HG03521 (cell line): ENCODE measurements around the gene APEX1.
"Not testable (repeated sequence)": the region's sequence is repeated elsewhere in the genome, so short reads cannot be mapped to it uniquely, and the experiment has no call there.

Experiments used
- ATAC-seq: cut with Tn5 transposase; IDR thresholded peaks from one replicate; pipeline ENCODE4 v1.9.1; 2021; ENCODE audit warnings: mild to moderate bottlenecking, moderate library complexity; ENCODE audit not compliant: unreplicated experiment

The APEX1 gene

GRCh38 chr14:20472536-20473169 is 17.6 kb downstream of the APEX1 start:
- ATAC-seq = no peak

GRCh38 chr14:20476776-20477175 is 21.8 kb downstream of the APEX1 start:
- no peak for ATAC-seq

- no peak for ATAC-seq
Observed at GRCh38 chr14:20477211-20477876, 22.3 kb downstream of the APEX1 start.

GRCh38 chr14:20478894-20479293 is 23.9 kb downstream of the APEX1 start:
- ATAC-seq = no peak

GRCh38 chr14:20482382-20482781 is 27.4 kb downstream of the APEX1 start:
- no peak for ATAC-seq

- no peak for ATAC-seq
Observed at GRCh38 chr14:20485900-20486299, 30.9 kb downstream of the APEX1 start.

GRCh38 chr14:20486684-20487395 is 31.8 kb downstream of the APEX1 start:
- ATAC-seq = no peak

GRCh38 chr14:20487396-20487725 is 32.3 kb downstream of the APEX1 start:
- ATAC-seq = no peak

- ATAC-seq = no peak
Observed at GRCh38 chr14:20489093-20489994, 34.3 kb downstream of the APEX1 start.

- no peak for ATAC-seq
Observed at GRCh38 chr14:20490563-20490962, 35.5 kb downstream of the APEX1 start.

- ATAC-seq = no peak
Observed at GRCh38 chr14:20492486-20492885, 37.5 kb downstream of the APEX1 start.

GRCh38 chr14:20493634-20494033 is 38.6 kb downstream of the APEX1 start:
- no peak for ATAC-seq

- ATAC-seq = no peak
Observed at GRCh38 chr14:20494935-20495766, 40.1 kb downstream of the APEX1 start.

- ATAC-seq = no peak
Observed at GRCh38 chr14:20498622-20499021, 43.6 kb downstream of the APEX1 start.

- no peak for ATAC-seq
Observed at GRCh38 chr14:20499108-20499507, 44.1 kb downstream of the APEX1 start.

GRCh38 chr14:20499881-20500280 is 44.9 kb downstream of the APEX1 start:
- ATAC-seq = no peak

GRCh38 chr14:20501346-20501745 is 46.3 kb downstream of the APEX1 start:
- ATAC-seq = no peak

GRCh38 chr14:20503898-20504297 is 48.9 kb downstream of the APEX1 start:
- ATAC-seq = no peak

GRCh38 chr14:20506276-20506675 is 51.2 kb downstream of the APEX1 start:
- not testable (repeated sequence) for ATAC-seq

GRCh38 chr14:20506752-20507151 is 51.7 kb downstream of the APEX1 start:
- ATAC-seq = not testable (repeated sequence)
